Measurements from ENCODE around the gene GFI1B. TPM values are rescaled to one million over a fixed set of nuclear protein-coding genes. Genes with fewer than 3 reads are reported as not detected.

Gene GFI1B
- total RNA-seq, result under 1 TPM in 1 of 2 experiments, not detected in 1; 0.19 TPM

DNA sequence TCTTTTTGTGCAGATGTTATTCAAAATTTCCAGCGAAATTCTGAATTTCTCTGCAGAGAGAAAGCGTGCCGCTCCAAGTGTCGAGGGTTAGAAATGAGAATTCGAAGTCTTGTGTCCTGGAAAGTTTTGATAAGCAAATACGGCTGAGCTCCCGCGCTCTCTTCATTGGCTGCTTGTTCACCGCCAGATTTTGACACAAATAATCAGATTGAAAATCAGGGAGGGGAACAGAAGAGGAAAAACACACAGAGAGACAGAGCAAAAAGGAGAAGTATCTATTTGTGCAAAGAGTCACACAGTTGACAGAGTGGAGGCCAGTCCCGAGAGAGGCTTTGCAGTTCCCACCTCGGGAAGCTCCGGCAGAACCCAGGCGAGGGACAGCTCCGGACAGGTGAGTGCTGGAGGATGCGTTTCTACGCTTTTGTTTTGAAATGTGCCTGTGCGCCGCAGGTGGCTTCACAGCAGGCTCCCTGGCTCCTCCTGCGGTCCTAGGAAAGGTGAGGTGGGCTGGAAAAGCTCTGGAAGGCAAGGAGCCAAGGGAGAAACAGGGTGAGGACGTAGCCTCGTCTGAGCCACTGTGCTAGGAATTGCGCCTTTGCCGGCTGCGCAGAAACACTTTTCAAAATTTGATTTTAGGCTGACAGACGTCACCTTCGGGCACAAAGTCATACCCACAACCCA lies at the start of gene GFI1B:
GFI1B (plus strand) TSS at position 244 of the 681 bp plus-strand sequence. CDS start 7,985 bp downstream, outside the sequence.
- ChIA-PET CTCF (interaction anchor here (0.8 to 2.1 kb wide), 7 partner anchors 14 to 130 kb away, joined by 3 to 7 read pairs (median 4); no protein-coding TSS in a partner anchor), POLR2A (no interaction called here)
- peaks cover 48% of the 10 kb centered on the region for H3K27me3 Mint-ChIP-seq
- H3K27ac Mint-ChIP-seq, result no peak within 1 kb of the TSS
- DNase-seq (no peak), ATAC-seq (no peak)
- peaks cover 5% of the 10 kb centered on the region for H3K4me1 Mint-ChIP-seq
- no peaks in the 10 kb centered on the region for H3K36me3 Mint-ChIP-seq (ENCODE audit: low read depth)
- intact Hi-C loops (cut with DNase I, micrococcal nuclease), result loop anchor here (5.0 to 10.0 kb wide), 2 partner anchors 169 to 564 kb away; partner anchors contain the start of gene CFAP77 (in 1 of the 2)
- H3K4me3 Mint-ChIP-seq, result no peak within 1 kb of the TSS
- H3K9me3 Mint-ChIP-seq (ENCODE audit: low read depth), result no peaks in the 10 kb centered on the region

DNA sequence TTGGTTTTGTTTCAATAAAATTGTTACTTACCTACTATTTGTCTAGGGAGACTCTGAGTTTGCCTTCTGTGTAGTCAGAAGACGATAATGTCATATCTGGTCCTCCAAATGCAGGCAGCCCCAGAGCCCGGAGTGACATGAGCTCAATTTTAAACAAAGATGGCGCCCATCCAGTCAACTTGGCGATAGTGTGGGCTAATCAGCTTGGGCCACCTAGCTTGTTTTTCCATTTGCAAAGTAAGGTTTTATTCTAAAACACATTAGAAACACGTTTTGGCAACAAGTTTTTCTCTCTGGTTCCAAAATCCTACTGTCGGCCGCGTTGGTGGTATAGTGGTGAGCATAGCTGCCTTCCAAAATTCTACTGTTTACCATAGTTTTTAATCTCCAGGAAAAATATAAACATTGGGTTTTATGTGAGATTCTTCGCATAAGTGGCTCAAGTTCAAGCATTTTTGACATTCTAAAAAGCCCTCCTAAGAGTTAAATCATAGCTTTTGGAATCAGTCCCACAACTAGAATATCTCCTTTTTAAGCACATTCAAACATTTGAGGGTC lies 47.2 kb upstream of the GFI1B start:
- ChIA-PET CTCF (interaction anchor here (0.7 to 0.8 kb wide), 3 partner anchors 12 to 1063 kb away, joined by 3 to 4 read pairs (median 4); partner anchors contain the start of gene TSC1), POLR2A (no interaction called here)
- no peak for DNase-seq
- Mint-ChIP-seq H3K4me1 (no peaks in the 10 kb centered on the region), H3K4me3 (no peak overlapping the region), H3K27ac (no peak overlapping the region), H3K27me3 (no peaks in the 10 kb centered on the region), H3K9me3 (ENCODE audit: low read depth) (no peaks in the 10 kb centered on the region), H3K36me3 (ENCODE audit: low read depth) (peaks cover 14% of the 10 kb centered on the region)
- intact Hi-C loops (cut with DNase I, micrococcal nuclease), result no loop called here
- no peak for ATAC-seq

DNA sequence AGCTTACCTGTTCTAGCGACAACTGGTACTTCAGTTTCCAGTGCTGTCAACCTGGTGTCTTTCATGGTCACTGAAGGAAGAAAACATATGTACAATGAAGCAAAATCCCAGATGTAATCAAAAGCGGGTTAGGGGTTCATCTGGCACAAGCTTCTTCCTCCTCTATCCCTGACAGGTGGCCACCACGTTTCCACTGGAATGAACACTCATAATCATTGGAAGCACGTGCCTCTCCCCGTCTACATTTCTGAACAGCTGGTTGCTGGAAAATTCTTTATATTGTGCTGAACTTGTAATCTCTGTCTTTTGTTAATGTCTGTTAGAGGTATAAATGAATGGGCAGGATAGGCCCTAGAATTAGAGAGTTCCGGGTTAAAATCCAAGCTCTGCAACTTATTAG lies 43.5 kb upstream of the GFI1B start:
- Mint-ChIP-seq H3K4me3 (no peak overlapping the region), H3K27me3 (no peaks in the 10 kb centered on the region), H3K4me1 (no peaks in the 10 kb centered on the region), H3K27ac (no peak overlapping the region), H3K36me3 (ENCODE audit: low read depth) (peaks cover 8% of the 10 kb centered on the region), H3K9me3 (ENCODE audit: low read depth) (no peaks in the 10 kb centered on the region)
- CTCF ChIA-PET, result interaction anchor here (0.7 to 1.8 kb wide), 7 partner anchors 9 to 400 kb away, joined by 3 to 7 read pairs (median 4); partner anchors contain the start of gene TSC1
- intact Hi-C loops (cut with DNase I, micrococcal nuclease), result no loop called here
- DNase-seq, result no peak
- POLR2A ChIA-PET, result no interaction called here
- ATAC-seq, result no peak

DNA sequence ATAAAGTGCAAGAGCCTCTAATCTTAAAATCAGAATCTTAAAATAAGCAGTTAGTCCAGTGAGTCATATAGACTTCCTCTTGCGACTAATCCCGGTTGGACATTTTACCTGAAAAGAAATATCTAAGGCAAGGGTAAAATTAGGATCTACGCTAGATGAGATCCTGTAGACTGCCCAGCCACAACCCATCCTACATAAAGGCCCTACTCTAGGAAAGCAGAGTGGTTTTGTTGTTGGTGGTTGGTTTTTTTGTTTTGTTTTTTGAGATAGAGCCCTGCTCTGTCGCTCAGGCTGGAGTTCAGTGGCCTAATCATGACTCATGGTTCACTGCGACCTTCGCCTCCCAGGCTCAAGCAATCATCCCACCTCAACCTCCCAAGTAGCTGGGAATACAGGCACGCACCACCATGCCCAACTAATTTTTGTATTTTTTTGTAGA lies 41.0 kb upstream of the GFI1B start:
- DNase-seq, result no peak
- Mint-ChIP-seq H3K27ac (no peak overlapping the region), H3K9me3 (ENCODE audit: low read depth) (no peaks in the 10 kb centered on the region), H3K36me3 (ENCODE audit: low read depth) (peaks cover 8% of the 10 kb centered on the region), H3K4me3 (no peak overlapping the region), H3K4me1 (peaks cover 10% of the 10 kb centered on the region), H3K27me3 (no peaks in the 10 kb centered on the region)
- ChIA-PET POLR2A (no interaction called here), CTCF (no interaction called here)
- intact Hi-C loops (cut with DNase I, micrococcal nuclease), result no loop called here
- no peak for ATAC-seq

DNA sequence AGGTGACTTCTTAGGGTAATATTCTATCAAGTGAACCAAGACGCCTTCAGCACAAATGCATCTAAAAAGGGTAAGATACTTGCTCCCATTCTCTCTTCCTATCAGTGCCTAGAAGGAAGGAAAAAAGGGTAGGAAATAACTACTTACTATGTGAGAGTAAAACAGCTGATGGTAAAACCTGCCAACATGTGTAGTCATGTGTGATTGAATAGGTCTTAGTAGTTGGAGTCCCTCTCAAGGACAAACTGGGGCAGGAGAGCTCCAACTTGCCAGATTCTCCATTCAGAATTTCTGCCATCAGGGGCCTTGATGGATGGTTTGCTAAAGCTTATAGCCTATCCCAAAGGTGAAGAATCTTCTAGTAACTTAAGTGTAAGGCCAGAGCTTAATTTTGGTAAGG lies 39.3 kb upstream of the GFI1B start:
- ATAC-seq, result no peak
- intact Hi-C loops (cut with DNase I, micrococcal nuclease), result no loop called here
- no peak for DNase-seq
- Mint-ChIP-seq H3K4me3 (no peak overlapping the region), H3K36me3 (ENCODE audit: low read depth) (peaks cover 5% of the 10 kb centered on the region), H3K4me1 (peaks cover 24% of the 10 kb centered on the region), H3K27ac (no peak overlapping the region), H3K9me3 (ENCODE audit: low read depth) (no peaks in the 10 kb centered on the region), H3K27me3 (no peaks in the 10 kb centered on the region)
- CTCF ChIA-PET, result interaction anchor here (0.9 kb wide), 1 partner anchor 9 kb away, joined by 4 read pairs; no protein-coding TSS in a partner anchor
- POLR2A ChIA-PET, result no interaction called here

DNA sequence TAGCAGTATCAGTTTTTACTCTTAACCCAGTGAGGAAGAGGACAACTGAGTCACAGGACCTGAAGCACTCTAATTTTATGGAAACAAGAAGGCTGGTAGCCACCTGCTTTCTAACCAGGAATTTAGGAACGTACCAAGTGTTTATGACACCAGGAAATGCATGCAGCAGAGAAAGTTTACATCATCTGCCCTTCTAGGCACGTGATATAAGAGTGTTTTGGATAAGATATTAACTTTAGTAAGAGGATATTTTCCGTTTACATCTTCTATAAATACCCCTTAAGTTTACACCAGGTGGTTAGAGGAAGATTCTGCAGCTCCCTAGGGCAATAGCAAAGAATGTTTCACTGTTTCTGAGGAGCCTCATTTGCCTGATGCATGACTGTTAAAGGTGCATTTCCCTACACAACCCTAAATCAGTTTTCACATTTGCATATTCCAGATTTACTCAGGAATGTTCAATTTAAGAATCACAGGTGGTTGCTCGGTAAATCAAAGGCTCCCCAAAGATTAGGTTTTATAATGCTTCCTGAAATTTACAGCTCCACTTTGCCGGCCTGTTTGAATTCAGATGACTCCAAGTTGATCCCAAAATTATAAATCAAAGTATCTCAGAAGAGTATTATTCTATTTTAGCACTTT lies 35.8 kb upstream of the GFI1B start:
- intact Hi-C loops (cut with DNase I, micrococcal nuclease), result loop anchor here in 1 of 2 experiments (5.0 kb wide), 1 partner anchor 1815 kb away; the partner anchor contains the start of gene NUP214
- Mint-ChIP-seq H3K4me3 (peak overlapping the region; percentile 81), H3K9me3 (ENCODE audit: low read depth) (no peaks in the 10 kb centered on the region), H3K36me3 (ENCODE audit: low read depth) (no peaks in the 10 kb centered on the region), H3K4me1 (peaks cover 31% of the 10 kb centered on the region), H3K27ac (no peak overlapping the region), H3K27me3 (no peaks in the 10 kb centered on the region)
- DNase-seq (no peak), ATAC-seq (no peak)
- POLR2A ChIA-PET, result interaction anchor here (0.8 kb wide), 1 partner anchor 32 kb away, joined by 3 read pairs; no protein-coding TSS in a partner anchor
- CTCF ChIA-PET, result interaction anchor here (0.5 to 1.9 kb wide), 6 partner anchors 11 to 435 kb away, joined by 3 to 4 read pairs (median 4); partner anchors contain the start of gene GTF3C5

DNA sequence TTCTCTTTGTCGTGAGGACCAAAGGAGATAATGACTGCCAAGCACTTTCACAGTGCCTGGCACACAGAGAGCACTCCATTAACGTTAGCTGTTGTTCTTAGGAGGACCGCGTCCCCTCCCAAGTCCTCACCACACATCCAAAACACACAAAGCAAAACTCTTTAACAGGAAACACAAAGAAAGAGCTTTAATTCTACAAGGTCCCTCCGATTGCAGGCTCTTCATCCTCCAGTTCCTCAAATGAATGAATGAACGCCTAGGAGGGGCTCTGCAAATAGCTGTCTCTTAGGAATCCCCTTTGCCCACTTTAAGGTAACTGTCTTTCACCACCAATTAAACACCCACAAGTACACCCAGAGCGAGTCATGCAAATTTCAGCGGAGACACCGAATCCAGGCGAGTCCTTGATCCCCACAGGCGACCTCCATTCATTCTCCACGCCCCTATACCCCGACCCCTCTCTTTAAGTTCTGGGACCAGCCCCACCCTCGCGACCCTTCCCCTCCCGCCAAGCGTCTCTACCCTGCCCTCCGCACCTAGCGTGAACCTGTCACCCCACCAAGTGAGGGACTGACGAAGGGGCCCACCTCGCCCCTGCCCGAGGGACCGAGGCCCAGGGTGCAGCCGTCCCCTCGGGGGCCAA lies 34.7 kb upstream of the GFI1B start:
- Mint-ChIP-seq H3K27me3 (no peaks in the 10 kb centered on the region), H3K27ac (peak overlapping the region; percentile 79), H3K4me1 (peaks cover 31% of the 10 kb centered on the region), H3K4me3 (peak overlapping the region; percentile 81), H3K36me3 (ENCODE audit: low read depth) (no peaks in the 10 kb centered on the region), H3K9me3 (ENCODE audit: low read depth) (no peaks in the 10 kb centered on the region)
- POLR2A ChIA-PET, result interaction anchor here (0.6 to 1.2 kb wide), 3 partner anchors 10 to 41 kb away, joined by 3 to 4 read pairs (median 3); no protein-coding TSS in a partner anchor
- ATAC-seq (no peak), DNase-seq (peak; percentile 9)
- intact Hi-C loops (cut with DNase I, micrococcal nuclease), result loop anchor here in 1 of 2 experiments (1.0 to 5.0 kb wide), 16 partner anchors 41 to 1816 kb away; partner anchors contain the start of genes AK8, GTF3C4, GTF3C5 and MED22
- CTCF ChIA-PET, result interaction anchor here (0.5 to 2.2 kb wide), 9 partner anchors 9 to 436 kb away, joined by 3 to 7 read pairs (median 3); no protein-coding TSS in a partner anchor

DNA sequence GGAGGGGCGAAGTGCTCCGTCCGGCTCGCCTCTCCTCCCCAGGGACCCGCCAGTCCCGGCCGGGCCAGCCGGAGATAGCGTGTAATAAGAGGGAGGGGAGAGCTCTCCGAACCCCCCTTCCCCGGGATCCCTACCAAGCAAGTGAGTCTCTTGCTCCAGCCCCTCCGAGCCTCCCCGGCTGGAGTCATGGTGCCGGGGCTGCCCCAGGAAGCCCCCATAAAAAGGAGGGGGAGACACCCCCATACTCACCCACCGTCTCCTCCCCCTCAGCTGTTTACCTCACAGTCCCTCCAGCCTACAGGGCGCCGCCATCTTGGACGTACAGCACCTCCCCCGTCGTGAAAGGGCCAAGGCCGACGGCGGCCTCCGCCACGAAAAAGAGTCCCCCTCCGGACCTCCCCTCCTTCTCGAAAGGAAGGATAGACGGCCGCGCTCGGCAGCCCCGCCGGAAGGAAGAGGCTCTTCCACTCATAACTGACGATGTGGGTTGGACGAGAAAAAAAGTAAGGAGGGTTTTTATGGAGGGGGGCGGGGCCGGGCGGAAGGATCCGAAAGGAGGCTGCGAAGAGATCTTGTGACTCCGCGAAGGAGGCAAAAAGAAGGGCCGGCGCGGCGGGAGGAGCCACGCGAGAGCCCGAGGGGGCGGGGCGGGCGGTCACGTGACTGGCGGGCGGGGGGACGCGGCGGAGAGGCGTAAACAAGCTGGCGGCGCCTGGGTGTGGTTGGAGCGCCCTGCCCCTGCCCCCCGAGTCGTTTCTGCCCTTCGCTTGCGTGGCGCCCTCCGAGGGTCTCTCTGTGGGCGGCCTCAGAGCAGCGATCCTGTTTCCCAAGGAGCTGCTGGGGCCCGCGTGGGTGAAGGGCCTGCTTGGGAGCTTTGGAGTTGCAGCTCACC lies 34.0 kb upstream of the GFI1B start, which contains the start of gene TSC1:
TSC1 (minus strand) TSS at position 323 of the 892 bp plus-strand sequence. CDS start 15,744 bp downstream, outside the sequence.
- Mint-ChIP-seq H3K36me3 (ENCODE audit: low read depth) (no peaks in the 10 kb centered on the region), H3K4me3 (peak within 1 kb of the TSS; percentile 81), H3K4me1 (peaks cover 31% of the 10 kb centered on the region), H3K27me3 (no peaks in the 10 kb centered on the region), H3K27ac (peak within 1 kb of the TSS; percentile 99), H3K9me3 (ENCODE audit: low read depth) (no peaks in the 10 kb centered on the region)
- POLR2A ChIA-PET, result interaction anchor here (0.6 to 1.2 kb wide), 2 partner anchors 10 to 40 kb away, joined by 3 to 4 read pairs; no protein-coding TSS in a partner anchor
- ATAC-seq, result peak; percentile 91
- CTCF ChIA-PET, result interaction anchor here (0.6 to 2.2 kb wide), 7 partner anchors 10 to 370 kb away, joined by 3 to 7 read pairs (median 3); no protein-coding TSS in a partner anchor
- intact Hi-C loops (cut with DNase I, micrococcal nuclease), result loop anchor here in 1 of 2 experiments (1.0 to 5.0 kb wide), 16 partner anchors 42 to 1817 kb away; partner anchors contain the start of genes AK8, GTF3C4, GTF3C5 and MED22
- peak; percentile 99 for DNase-seq

DNA sequence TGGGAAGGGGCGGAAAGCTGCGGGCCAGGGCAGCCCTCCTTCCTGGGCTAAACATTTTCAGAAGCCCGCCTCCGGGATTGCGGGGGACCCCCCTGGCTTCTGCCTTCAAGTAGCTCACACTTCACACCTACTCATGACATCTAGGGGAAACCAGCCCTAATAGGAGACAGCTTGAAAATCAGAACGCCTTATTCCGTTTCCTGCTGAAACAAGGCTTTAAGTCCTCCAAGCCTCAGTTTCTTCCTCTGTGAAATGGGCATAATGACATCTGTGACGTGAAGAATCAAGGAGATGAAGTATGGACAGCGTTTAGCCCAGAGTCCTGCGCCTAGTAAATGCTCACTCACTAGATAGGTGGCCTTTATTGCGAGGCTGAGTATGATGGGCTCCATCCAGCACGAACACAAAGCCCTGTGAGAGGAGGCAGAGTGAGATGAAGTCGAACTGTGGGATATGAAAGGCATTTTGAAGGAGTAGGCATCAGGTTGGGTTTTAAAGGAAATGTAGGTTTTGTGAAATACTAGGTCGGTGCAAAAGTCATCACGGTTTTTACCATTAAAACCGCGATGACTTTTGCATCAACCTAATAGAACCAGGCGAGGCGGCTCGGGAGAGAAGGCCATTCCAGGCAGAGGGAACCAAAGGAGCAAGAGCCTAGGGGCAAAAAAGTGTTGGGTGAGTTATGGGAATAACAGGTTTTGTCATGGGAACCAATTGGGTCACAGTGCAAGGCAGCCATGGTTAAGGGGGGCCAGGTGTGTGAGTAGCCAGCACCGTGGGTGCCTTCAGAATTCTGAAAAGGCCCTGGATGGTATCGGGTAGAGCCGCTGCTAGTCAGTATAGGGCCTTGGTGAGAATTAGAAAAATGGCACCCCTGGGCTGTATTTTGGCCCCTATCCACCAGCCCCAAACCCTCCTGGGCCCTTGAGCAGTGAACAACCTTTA lies 33.0 kb upstream of the GFI1B start:
- DNase-seq (no peak), ATAC-seq (peak; percentile 21)
- peaks cover 31% of the 10 kb centered on the region for H3K4me1 Mint-ChIP-seq
- H3K27ac Mint-ChIP-seq, result peak overlapping the region; percentile 99
- H3K36me3 Mint-ChIP-seq (ENCODE audit: low read depth), result no peaks in the 10 kb centered on the region
- peak overlapping the region; percentile 81 for H3K4me3 Mint-ChIP-seq
- no peaks in the 10 kb centered on the region for H3K27me3 Mint-ChIP-seq
- CTCF ChIA-PET, result interaction anchor here (1.3 to 2.2 kb wide), 3 partner anchors 11 to 44 kb away, joined by 3 to 7 read pairs (median 5); no protein-coding TSS in a partner anchor
- POLR2A ChIA-PET, result interaction anchor here (1.2 kb wide), 1 partner anchor 11 kb away, joined by 3 read pairs; no protein-coding TSS in a partner anchor
- intact Hi-C loops (cut with DNase I, micrococcal nuclease), result loop anchor here in 1 of 2 experiments (2.0 kb wide), 2 partner anchors 77 to 175 kb away; partner anchors contain the start of gene RALGDS
- no peaks in the 10 kb centered on the region for H3K9me3 Mint-ChIP-seq (ENCODE audit: low read depth)
